HG02642 (cell line): ENCODE data around the gene SLC30A2.

Experiments used
- ATAC-seq: cut with Tn5 transposase; IDR thresholded peaks from one replicate; pipeline ENCODE4 v1.9.1; 2021; ENCODE audit warnings: mild to moderate bottlenecking; ENCODE audit not compliant: unreplicated experiment, poor library complexity

SLC30A2 gene

DNA sequence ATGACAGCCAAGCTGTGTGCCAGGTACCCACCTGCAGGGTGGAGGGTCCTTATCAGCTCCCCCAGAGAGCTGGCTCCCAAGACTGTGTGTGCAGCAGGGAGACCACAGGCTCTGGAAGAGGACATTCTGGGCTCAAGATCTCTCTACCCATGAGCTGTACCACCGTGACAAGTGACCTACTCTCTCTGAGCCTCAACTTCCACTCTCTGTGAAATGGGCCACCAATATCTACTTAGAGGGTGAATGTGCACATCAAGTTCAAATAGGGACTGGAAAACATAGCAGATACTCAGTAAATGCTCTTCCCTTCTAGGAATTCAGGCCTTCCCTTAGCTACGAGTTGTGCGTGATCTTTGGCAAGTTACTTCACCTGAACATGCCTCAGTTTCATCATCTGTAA is 1.5 kb downstream of the SLC30A2 start:
- no peak for ATAC-seq

DNA sequence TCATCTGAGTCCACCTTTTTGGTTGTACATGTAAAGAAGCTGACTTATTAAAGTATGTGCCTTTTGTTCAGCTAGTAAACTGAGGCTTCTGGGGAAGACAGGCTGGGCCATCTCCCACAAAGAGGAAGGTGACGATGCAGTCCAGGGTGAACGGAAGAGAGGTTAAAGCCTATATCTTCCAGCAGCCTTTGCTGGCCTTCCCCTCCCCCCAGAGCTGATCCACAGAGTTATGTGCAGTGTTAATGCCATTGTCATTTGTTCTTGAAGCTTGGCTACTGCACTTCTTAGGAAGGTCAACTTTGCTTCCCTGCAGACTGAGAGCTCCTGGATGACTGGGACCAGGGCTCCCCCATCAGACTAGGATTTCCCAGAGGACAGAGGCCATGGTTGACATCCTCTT is 2.2 kb downstream of the SLC30A2 start:
- ATAC-seq: no peak

DNA sequence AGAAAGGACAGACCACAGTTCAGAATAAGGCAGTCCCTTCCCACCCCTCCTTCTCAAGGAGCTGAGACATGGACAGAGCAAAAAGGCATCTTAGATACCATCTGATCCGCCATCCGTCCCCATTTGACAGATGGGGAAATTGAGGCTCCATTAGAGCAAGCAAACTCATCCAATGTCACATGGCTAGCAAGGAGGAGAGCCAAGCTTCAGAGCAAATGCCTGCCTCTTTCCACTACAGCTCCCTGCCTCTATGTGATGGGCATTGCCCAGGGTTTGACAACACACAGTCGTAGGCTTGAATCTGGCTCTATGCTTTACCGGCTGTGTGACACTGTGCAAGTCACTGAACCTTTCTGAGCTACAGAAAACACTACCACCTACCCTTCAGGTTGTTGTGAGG is 3.9 kb downstream of the SLC30A2 start:
- ATAC-seq: no peak

DNA sequence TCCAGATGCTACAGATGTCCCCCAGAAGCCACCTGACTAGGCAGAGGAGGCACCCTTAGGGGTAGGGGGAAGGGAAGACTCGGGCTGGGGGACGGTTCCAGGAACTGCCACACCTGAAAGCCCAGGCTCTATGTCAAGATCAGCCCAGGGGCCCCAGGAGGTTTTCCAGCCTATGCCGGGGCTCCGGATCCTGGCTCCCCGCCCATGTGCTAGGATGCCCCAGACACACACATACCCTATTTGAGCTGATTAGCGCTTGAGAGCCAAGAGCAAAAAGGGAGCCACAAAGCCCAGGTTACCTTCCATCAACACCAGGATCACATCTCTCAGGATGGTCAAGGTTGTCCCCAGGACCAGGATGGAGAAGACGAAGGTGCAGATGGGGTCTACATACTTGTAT is 4.5 kb downstream of the SLC30A2 start:
- ATAC-seq: no peak

DNA sequence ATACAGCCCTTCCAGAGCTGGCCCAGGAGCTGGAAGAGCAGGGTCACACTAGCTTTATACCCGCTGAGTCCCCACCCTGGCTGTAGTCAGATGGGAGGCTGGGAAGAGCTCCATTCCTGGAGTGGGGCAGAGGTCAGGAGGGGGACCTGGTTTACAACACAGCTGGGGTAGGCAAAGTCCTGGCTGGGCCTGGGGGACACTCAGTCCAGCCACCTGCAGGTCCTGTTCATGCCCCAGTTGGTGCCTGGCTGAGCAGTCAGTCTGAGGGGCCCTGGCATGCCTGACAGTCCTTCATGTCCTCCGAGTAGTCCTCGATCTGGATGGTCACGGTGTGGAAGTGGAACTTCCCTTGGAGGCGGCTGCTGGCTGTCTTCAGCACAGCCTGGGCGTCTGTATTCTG is 7.0 kb downstream of the SLC30A2 start:
- no peak for ATAC-seq

DNA sequence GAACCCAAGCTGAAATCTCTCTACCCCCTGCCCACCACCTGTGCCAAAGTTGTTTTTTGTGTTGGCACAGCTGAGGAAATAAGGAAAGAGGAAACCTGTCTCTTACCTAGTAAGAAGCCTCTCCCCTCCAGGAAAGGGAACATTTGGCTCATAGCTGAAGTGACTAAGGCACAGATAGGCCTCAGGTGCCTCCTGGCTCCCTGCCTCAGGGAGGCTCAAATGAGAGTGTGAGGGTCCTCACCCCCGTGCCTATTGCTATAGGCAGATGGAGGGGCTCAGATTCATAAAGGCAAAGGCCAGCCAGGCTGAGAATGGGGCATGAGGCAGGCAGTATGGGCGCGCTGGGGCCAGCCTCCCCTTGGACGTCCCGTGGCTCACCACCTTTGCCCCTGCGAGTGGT is 7.4 kb downstream of the SLC30A2 start:
- ATAC-seq: no peak

DNA sequence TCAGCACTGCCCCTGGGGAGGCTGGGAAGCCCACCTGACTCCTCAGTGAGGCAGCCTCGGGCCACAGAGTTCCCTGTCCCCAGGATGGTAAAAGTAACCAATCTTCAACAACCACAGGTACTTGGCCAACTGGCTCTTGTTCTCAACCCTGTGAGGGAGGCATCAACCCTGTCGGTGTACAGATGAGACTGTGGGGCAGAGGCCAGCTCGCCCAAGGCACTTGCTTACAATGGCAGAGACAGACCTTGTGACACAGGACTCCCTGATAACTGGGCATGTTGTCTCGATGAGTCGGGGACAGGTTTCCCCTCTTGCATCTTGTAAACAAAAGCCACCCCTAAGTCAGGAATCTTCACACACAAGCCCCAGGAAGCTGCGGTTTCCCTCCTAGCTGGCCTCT is 8.0 kb downstream of the SLC30A2 start:
- no peak for ATAC-seq

DNA sequence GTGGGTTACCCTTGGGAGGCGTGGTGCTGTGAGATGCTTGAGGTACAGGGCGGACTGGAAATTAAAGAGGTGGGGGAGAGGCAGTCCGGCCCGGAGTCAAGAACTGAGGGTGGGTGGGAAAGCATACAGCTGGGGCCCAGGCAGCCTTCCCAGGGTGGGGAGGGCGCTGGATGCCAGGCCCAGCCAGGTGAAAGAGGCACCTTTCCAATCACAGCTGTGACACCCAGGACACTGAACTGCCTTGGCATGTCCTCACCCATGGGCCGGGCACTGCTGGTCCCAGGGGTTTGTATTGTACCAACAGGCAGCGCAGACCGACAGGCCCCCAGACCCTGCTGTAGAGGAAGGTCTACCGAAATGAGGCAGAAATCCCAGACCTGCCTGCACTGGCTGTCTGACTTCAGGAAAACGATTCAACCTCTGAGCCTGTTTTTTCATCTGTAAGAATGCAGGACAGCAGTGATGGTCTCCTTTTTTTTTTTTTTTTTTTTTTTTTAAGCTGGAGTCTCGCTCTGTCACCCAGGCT is 9.1 kb downstream of the SLC30A2 start:
- no peak for ATAC-seq

DNA sequence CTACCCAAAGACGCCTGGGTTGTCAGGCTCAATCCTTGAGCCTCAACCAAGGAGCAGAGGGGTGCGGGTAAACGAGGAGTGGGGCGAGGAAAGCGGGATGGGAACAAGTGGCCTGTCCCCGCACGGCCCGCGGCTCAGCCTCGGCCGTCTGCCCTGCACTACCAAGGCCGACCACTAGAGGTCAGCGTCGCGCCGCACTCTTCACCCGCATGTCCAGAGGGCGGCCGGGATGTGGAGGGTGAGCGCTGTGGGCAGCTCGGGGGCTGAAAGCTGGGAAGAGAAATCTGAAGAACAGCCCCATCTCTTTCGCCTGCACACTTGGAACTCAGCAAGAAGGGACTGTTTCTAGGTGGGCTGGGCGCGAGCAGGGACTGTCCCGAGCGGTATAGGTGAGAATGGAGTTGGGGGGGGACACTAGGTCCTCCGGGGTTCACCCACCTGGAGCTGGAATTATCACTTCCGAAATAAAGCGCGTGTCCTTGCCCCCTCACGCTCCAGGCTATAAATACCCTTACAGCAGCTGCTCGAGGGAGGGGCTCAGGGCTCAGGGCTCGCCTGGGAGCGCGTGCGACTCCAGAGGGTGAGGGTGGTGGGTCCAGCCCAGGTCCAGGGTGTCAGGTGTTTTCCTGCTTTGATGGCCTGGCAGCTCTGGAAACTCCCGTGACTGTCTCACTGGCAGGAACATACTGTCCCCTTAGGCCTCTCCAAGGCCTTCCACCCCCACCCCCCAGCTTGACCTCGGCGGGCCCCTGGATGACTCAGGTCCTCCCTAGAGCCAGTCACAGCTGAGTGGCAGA is 9.8 kb downstream of the SLC30A2 start:
- ATAC-seq: peak; percentile 73

DNA sequence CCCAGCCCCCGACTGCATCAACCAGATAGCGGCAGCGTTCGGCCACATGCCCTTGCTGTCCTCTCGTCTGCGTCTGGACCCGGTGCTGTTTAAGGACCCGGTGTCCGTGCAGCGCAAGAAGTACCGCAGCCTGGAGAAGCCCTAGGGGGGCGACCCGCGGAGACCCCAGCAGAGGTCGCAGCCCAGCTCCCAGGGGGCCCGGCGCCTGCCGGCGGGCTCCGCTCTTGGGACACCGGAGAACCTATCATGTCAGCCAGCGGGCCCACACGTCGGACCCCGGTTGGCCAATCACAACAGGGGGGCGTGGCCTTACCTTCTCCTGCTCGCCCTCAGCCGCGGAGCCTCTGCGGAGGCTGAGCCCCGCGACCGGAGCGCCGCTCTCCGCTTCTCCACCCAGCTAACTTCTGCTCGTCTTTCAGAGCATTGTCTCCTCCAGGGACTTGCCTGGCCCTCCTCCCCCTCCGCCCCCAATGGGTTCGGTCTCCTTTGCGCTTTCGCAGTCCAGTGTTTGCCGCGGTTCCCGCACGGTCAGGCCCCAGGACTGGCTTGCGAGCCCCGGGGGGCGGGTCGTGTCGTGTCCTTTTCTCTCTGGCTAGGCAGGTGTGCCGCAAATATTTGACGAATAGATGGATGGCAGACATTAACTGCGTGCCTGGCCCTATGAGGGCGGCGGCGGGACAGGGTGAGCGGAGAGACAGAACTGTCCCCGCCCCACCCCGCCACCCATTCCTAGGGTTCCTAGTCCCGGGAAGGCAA is 10.5 kb downstream of the SLC30A2 start:
- peak; percentile 86 for ATAC-seq

DNA sequence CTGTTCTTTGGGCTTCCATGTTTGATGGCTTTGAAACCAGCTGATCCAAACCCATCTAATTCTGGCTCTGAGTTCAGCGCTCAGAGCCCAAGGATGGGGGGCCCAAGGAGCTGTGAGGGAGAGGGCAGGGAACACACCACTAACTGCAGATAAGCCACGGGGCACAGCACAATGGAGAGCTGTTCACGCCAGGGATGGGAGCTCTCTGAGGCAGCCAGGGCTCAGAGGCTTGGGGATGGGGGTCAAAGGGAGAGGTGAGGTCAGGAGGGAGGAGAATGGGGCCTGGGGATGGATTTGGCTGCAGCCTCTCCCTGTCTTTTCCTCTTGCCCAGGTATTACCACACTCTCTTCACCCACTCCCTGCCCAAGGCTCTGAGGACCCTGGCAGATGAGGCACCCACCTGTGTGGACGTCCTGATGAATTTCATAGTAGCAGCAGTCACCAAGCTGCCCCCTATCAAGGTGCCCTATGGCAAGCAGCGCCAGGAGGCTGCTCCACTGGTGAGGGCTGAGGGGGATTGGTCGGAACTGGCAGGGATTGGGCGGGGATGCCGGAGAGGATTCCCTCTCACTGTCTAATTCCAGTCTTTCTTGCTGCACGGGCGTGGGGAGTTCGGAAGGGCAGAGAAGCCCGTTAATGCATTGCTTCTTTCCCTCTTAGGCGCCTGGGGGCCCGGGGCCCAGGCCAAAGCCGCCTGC is 11.3 kb downstream of the SLC30A2 start:
- no peak for ATAC-seq

DNA sequence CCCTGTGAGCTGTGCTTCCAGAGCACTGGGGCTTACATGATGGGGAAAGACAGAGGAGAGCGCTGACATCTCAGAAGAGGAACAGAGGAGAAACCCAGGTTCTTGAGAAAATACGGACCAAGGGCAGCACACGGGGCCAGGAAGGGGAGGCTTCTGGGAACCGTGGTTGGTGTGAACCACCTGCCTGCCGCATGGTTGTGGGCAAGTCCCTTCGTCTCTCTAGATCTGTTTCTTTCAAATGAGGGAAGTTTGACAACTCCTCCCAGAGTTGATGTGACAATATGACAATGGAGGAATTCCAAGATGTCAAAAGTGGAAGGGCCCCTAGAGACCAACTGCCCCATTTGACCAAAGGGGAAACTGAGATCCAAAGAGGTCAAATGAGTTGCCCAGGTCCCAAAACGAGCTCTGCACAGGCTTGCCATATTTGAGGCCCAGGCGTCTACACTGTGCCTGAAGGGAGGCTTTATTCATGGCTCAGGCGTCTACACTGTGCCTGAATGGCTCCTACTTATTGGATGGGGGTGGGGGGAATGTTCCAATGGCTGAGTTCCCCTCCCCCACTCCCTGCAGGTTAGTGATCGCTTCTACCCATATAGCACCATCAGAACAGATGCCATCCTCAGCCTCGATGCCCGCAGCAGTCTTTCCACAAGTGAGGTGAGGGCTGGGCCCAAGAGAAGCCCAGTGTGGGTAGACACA is 13.1 kb downstream of the SLC30A2 start:
- no peak for ATAC-seq

DNA sequence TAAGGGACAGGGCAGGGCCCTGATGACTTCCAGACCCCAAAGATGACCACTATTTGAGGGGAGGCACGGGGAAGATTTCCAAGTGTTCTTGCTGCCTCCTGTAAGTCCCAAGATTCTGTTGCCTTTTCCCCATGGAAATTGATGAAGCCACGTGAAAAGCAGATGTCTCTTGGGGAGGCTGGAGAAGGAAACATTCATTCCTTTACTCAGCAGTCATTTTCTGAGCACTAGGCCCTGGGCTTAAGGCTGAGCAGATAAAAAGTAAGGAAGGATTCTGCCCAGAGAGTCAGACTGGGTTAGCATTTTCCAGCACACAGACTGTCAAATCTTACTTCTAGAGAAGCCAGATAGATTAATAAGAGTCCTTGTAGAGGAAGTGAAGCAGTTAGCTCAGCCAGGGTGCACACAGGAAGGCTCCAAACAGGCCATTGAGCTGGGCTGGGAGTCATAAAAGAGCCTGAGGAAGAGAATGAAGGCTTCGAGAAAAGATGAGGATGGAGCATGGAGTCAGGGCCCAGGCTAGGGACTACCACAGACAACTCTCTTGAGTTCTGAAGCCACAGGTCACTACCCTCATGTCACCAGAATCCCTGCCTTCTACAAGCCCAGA is 14.2 kb downstream of the SLC30A2 start:
- ATAC-seq: no peak

DNA sequence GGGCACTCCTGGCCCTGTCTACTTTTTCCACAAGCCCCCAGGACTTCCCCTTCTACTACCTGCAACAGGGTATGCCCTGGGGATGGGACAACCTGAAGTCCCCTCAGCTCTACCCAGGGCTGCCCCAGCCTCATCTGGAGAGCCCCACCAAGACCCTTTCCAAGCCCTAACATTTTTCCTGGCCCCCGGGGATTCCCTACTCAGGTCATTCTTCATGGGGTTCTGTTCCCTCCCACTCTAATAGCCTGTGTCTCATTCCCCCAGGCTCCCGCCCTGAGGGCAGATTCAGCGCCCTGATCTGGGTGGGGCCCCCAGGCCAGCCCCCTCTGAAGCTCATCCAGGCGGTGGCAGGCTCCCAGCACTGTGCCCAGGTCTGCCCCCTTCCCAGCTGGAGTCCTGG is 14.7 kb downstream of the SLC30A2 start:
- ATAC-seq: no peak

DNA sequence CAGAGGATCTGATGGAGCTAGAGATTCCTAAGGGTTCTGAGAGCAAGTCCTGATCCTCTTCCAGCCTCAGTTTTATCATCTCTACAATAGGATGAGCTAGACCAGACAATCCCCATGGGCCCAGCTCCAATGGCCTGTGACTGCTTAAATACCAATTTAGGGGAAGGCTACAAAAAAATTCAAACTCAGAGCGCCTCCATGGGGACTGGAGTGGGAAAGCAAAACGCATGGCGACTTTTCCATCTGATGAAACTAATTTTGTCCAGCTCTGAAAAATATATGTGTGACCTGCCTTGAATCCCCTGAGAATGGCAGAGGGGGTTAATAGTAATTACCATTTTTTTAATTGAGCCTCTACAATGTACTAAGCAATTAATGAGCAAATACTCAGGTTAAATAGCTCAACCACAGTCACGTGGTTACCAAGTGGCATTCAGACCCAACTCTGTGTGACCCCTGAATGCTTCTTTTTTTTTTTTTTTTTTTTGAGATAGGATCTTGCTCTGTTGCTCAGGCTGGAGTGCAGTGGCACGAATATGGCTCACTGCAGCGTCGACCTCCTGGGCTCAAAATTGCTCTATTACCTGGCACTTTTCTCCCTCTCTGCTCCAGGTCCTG is 15.9 kb downstream of the SLC30A2 start:
- no peak for ATAC-seq

DNA sequence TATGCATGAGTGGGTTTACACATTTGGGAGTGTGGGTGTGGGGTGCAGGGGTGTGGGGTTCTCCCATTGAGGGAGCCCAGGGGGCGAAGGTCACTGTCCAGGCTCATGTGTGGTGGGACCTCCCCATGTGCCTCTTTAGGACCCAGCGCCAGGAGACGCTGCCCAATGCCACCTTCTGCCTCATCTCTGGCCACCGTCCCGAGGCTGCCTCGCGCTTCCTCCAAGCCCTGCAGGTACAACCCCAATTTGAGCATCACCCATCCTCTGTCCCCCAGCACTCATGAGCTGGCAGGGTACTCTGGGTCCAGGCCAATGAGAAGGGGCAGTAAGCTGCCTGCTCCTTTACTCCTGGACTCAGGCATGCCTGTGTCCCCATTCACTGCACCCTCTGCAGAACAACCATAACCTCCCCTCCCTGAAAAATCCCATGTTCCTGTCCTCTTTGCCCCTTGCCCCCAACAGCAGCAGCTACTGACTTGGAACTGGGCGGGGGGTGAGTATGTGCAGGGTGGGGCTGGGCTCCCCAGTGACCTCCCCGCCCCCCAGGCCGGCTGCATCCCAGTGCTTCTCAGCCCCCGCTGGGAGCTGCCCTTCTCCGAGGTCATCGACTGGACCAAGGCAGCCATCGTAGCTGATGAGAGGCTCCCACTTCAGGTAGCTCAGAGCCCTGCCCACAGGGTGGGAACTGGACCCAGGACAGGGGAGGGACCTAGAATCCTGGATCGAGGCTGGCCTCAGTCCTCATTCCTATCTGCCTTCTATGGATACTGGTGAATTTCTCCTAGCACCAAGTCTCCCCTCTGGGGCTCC is 16.7 kb downstream of the SLC30A2 start:
- ATAC-seq: no peak

DNA sequence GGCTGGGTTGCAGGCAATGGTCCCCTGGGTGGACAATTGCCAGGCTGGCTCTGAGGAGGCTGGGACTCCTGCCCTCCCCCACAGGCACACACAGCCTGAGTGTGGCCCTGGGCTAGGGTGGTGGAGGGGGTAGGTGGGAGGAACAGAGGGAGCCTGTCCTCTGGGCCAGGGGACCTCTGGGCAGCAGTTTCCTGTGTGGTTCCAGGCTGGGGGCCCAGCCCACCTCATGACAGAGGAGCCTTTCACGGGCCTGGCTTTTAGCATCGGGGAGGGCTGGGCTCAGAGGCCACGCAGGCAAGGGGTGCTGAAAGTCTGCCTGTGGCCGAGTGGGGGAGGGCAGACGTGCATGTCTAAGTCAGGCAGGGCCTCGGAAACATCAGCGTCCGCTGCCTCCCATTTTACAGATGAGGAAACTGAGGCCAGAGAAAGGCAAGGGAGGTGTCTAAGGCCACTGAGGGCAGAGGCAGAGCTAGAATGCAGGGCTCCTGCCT is 17.4 kb downstream of the SLC30A2 start:
- ATAC-seq: no peak

DNA sequence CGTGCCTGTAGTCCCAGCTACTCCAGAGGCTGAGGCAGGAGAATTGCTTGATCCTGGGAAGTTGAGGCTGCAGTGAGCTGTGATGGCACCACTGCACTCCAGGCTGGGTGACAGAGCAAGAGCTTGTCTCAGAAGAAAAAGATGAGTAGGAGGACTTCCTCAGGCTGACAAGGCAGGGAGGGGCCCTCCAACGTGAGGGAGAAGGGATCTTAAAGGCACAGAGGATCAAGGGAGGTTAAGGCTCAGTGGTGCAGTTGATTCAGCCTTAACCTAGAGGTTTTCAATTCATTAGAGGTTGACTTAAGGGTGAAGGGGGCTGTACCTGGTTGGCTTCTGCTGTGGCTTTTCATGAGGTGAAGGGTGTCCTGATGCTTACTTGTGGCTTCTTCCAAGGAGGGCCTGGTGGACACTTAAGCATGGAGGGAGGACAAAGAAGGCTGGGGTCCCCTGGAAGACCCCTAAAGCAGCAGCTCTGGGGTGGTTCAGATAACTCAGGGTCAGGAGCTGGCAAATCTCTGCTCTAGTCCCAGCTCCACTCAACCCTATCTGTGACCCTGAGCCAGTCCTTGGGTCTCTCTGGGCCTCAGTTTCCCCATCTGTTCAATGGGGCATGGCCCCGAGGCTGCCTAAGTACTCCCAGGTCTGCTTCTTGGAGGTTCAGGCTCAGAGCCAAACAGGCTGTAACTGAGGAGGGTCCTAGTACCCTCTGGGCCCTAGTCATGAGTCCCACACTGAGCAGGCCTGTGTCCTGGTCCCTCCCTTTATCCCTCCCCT is 18.0 kb downstream of the SLC30A2 start:
- ATAC-seq: no peak
